NCI-H345 treated with DMSO at 0.1 percent for 48 hours (cell line): ENCODE data around the gene REG1B.
"Not testable (repeated sequence)": the region's sequence is repeated elsewhere in the genome, so short reads cannot be mapped to it uniquely, and the experiment has no call there.

Experiments
- DNase-seq: peaks from one replicate; lab custom pipeline; 2025; ENCODE audit not compliant: unreplicated experiment; lab: John Stamatoyannopoulos, UW

REG1B gene

DNA sequence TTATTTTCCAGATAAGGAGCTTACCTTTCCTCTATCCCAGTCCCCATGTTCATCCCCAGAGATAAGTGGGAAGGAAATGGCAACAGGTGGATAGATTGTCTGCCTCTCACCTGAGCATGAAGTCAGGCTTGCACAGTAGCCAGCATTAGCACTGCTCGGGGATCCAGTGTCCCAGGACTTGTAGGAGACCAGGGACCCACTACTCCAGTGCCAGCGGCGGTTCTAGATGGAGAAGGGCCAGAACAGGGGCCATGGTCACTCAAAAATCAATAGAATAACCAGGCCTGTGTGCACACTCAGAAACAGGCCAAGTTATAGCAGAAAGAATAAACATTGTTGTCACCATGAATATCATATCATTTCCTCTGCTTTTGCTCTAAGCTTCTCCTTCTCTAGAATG is 2.4 kb downstream of the REG1B start:
- DNase-seq: no peak

DNA sequence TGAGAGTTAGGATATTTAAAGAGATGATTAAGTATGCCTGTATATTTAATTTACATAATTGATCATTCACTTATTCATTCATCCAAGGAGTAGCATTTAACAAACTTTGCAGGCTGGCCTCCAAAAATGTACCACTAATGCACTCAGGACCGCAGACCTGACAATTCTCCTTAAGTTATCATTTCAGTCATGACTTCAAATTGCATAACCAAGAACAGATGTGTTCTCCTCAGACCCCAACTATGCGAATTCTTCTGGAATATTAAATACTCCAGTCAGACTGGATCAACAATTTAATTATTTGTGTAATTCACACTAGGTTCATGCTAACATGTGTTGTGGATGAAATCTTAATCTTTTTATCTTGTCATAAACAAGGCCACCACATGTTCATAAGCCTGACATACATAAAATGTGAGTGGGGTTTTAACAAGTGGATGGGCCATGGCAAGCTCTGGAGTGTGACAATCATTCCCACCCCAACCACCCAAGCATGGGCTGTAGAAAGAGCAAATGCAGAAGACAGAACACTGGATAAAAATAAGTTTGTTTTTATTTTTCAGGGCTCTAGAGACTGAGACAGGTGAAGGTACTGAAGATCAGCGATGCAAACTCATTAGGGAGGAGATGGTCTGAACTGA is 3.2 kb downstream of the REG1B start:
- no peak for DNase-seq

DNA sequence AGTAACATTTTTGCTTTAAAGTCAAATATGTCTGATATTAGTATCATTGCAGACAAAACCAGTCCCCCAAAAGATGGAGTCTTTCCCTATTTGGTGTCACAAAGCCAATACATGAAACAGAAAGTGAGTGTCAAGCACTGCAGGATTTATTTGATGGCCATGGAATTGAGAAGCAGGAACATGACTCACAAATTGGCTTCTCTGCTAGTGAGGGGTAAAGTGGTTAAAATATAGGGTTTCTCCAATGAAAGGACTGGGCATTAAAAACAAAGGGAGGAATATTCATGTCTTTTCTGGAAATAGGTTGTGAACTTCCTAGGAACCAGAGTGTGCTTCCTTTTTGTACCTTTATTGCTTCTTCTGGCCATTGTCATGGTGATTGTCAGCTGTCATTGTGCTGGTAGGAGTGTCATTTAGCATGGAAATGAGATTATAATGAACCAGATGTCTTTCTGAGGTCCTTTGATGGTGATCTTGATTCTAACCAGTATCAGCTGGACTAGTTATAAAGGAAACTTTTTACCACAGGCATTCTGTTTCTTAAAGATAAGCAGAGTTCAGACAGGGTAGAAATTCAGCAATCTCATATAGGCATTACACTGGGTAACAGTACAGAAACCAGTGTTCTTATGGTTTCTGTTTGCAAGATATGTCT is 4.1 kb downstream of the REG1B start:
- DNase-seq: no peak

DNA sequence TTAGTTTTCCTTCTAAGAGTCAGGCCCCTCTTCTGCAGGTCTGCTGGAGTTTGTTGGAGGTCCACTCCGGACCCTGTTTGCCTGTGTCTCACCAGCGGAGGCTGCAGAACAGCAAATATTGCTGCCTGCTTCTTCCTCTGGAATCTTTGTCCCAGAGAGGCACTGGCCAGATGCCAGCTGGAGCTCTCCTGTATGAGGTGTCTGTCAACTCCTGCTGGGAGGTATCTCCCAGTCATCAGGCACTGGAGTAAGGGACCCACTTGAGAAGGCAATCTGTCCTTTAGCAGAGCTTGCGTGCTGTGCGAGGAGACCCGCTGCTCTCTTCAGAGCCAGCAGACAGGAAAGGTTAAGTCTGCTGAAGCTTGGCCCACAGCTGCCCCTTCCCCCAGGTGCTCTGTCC is 4.8 kb downstream of the REG1B start:
- peak; percentile 56 for DNase-seq

DNA sequence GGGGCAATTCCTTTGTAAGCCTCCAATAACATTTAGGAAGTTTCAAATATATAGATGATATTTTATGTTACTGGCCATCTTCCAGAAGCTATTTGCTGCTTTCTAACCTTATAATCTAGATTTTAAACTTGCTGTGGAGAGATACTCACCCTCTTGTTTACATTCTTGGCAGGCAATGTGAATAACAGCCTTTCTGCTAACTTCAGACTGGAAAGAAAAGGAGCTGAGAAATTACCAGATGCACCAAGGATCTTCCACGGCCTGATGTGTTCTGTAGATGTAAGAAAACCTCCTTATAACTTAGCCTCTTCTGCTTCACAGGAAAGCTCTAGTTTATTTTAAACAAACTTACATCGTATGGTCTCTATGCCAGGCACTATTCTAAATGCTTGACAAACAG is 16.7 kb downstream of the REG1B start:
- no peak for DNase-seq

DNA sequence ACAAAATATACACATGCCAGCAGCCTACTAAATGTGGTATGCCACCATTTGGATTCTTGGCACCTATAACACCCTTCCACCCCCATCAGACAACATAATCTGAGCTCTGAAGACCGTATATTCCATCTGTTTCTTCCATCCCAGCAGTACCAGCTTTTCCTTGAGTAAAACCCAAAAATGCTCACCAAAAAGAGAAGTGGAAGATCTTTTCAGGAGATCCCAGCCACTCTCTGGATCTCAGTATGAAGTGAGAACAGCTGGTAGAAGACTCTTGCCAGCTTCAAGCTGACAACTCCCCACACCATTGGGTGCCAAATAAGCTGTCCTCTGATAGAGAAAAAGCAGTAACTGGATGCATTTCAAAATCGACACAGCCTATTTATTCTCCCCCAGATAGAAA is 22.6 kb downstream of the REG1B start:
- no peak for DNase-seq

DNA sequence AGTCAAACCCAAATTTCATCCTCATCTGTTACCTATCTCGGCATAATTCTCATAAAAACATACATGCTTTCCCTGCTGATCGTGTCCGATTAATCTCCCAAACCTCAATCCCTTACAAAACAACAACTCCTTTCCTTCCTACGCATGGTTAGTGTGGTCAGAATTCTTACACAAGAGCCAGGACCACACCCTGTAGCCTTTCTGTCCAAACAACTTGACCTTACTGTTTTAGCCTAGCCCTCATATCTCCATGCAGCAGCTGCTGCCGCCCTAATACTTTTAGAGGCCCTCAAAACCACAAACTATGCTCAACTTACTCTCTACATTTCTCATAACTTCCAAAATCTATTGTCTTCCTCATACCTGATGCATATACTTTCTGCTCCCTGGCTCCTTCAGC is 33.0 kb downstream of the REG1B start:
- DNase-seq: not testable (repeated sequence)

DNA sequence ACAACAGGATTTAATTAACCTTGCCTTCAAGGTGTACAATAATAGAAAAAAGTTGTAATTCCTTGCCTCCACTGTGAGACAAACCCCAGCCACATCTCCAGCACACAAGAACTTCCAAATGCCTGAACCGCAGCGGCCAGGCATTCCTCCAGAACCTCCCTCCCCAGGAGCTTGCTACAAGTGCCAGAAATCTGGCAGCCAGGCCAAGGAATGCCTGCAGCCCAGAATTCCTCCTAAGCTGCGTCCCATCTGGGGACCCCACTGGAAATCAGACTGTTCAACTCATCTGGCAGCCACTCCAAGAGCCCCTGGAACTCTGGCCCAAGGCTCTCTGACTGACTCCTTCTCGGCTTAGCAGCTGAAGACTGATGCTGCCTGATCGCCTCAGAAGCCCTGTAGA is 34.3 kb downstream of the REG1B start:
- DNase-seq: not testable (repeated sequence)

DNA sequence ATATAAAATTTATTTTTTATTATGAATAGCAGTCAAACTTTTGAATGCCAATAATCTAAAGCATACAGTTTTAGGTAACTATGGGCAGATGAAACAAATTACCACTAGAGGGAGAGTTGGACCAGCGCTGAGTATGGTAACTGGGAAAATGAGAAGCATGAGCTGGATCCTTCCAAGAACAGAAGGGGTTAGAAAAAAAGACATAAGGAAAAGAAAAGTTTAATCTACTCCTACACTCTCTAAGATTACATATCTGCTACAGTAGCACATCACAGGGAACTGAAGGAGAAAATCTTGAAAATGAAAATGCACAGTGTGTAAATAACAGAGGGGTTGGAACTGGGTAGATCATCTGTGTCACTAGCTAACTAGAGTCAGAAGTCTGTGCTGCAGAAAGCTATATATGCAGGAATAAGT is 46.8 kb downstream of the REG1B start:
- DNase-seq: peak; percentile 22

DNA sequence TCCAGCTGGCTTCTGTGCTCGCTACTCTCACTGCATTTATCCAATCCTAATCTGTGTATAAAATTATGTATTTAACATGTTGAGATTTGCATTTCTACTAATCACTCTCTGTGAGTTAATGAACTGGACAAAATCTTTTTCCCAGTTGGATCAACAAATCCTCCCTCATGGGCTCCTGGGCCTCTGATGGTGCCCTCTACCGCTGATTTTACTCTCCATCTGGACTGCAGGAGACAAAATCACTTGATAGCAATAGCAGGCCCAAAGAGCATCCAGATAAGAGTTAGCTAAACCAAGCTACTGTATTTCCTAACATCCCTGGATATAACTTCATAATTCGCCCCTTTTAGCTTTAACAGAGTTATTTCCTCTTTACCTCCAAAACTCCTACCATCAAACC is 47.8 kb downstream of the REG1B start:
- DNase-seq: no peak
